Stimulated activated naive CD8-positive, alpha-beta T cell treated with anti-CD3 and anti-CD28 coated beads, Interleukin-15, Interleukin-2, amounts not matched to agents 100 ng/mL and 50 ng/mL, for 24 hours (primary cell): ENCODE results near the gene PPP6C.

ENCODE experiments used
- H3K27ac Mint-ChIP-seq: one replicate; pipeline ENCODE4 v1.8.0; 2021; ENCODE audit warnings: mild to moderate bottlenecking, mixed read lengths
- H3K27me3 Mint-ChIP-seq: one replicate; pipeline ENCODE4 v1.8.0; 2021; ENCODE audit warnings: mixed read lengths
- H3K36me3 Mint-ChIP-seq: one replicate; pipeline ENCODE4 v1.8.0; 2021; ENCODE audit warnings: low read depth, mixed read lengths
- H3K4me1 Mint-ChIP-seq: one replicate; pipeline ENCODE4 v1.8.0; 2021; ENCODE audit warnings: low read depth, mixed read lengths
- H3K4me3 Mint-ChIP-seq: one replicate; pipeline ENCODE4 v1.8.0; 2021; ENCODE audit warnings: mild to moderate bottlenecking, mixed read lengths
- H3K9me3 Mint-ChIP-seq: one replicate; pipeline ENCODE4 v1.8.0; 2021; ENCODE audit warnings: mixed read lengths

Gene PPP6C

GRCh38 chr9:125103770-125104460 is 85.7 kb downstream of the PPP6C start:
- no peak overlapping the region for H3K4me3 Mint-ChIP-seq
- no peaks in the 10 kb centered on the region for H3K27me3 Mint-ChIP-seq
- H3K9me3 Mint-ChIP-seq, result no peaks in the 10 kb centered on the region
- H3K27ac Mint-ChIP-seq, result no peak overlapping the region
- H3K4me1 Mint-ChIP-seq, result no peaks in the 10 kb centered on the region
- H3K36me3 Mint-ChIP-seq, result no peaks in the 10 kb centered on the region

DNA sequence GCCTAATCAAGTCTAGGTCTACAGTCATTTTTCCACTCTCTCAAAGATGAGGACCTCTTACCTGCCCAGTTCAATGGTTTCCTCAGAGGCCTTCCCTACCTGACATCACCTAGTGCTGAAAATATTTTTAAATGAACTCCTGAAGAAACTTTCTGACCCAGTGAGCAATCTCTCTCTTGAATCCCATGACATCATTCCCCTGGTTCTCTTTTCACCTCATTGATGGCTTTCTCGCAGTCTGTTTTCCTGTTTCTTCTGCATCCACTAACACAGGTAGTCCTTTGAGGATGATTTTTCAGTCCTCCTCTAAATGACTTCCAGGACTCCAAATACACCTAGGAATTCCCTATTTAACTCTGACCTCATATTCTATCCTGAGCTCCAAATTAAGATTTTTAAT is 86.6 kb downstream of the PPP6C start:
- Mint-ChIP-seq H3K4me3 (no peak overlapping the region), H3K36me3 (no peaks in the 10 kb centered on the region), H3K27me3 (no peaks in the 10 kb centered on the region), H3K9me3 (no peaks in the 10 kb centered on the region), H3K4me1 (no peaks in the 10 kb centered on the region), H3K27ac (no peak overlapping the region)

GRCh38 chr9:125100822-125101221 is 88.8 kb downstream of the PPP6C start:
- peaks cover 4% of the 10 kb centered on the region for H3K9me3 Mint-ChIP-seq
- no peak overlapping the region for H3K4me3 Mint-ChIP-seq

GRCh38 chr9:125099816-125100215 is 89.8 kb downstream of the PPP6C start:
- Mint-ChIP-seq H3K27me3 (no peaks in the 10 kb centered on the region), H3K27ac (no peak overlapping the region), H3K36me3 (peaks cover 4% of the 10 kb centered on the region), H3K9me3 (peaks cover 4% of the 10 kb centered on the region), H3K4me3 (no peak overlapping the region), H3K4me1 (no peaks in the 10 kb centered on the region)

More at GRCh38 chr9:125100822-125101221, 88.8 kb downstream of the PPP6C start:
- Mint-ChIP-seq H3K36me3 (peaks cover 4% of the 10 kb centered on the region), H3K4me1 (no peaks in the 10 kb centered on the region), H3K27ac (no peak overlapping the region), H3K27me3 (no peaks in the 10 kb centered on the region)
